ENCODE measurements around the gene PYGB. TPM values are rescaled to one million over a fixed set of nuclear protein-coding genes. Genes with fewer than 3 reads are reported as not detected.

Gene PYGB
- total RNA-seq, 1 donor, result 194 TPM

GRCh38 chr20:25319241-25320034 is 71.6 kb downstream of the PYGB start:
- Histone ChIP-seq H3K79me2 (ENCODE audit: insufficient read depth, low read length) (peaks cover 21% of the 10 kb centered on the region), H3K27me3 (ENCODE audit: insufficient read depth, low read length) (no peaks in the 10 kb centered on the region), H3K36me3 (ENCODE audit: insufficient read depth, low read length) (peaks cover 11% of the 10 kb centered on the region), H3K4me3 (ENCODE audit: insufficient read depth, low read length) (no peak overlapping the region), H3K4me2 (ENCODE audit: insufficient read depth, low read length) (no peak overlapping the region), H3K9me3 (ENCODE audit: low read depth, low read length) (no peaks in the 10 kb centered on the region), H3K4me1 (ENCODE audit: insufficient read depth, low read length) (peaks cover 14% of the 10 kb centered on the region), H3K27ac (ENCODE audit: low read depth, low read length) (no peak overlapping the region), H4K20me1 (ENCODE audit: insufficient read depth, low read length) (peaks cover 5% of the 10 kb centered on the region), H2AFZ (ENCODE audit: low read length) (no peak overlapping the region)
- peak; percentile 45 for DNase-seq (ENCODE audit: insufficient read length, low spot score, missing footprints)
- no peak for TF ChIP-seq CTCF (IDR thresholded peaks at IDR 0.05; ENCODE audit: extremely low read depth, low read depth, low read length)

GRCh38 chr20:25320035-25320800 is 72.3 kb downstream of the PYGB start:
- DNase-seq (ENCODE audit: insufficient read length, low spot score, missing footprints), result peak; percentile 23
- no peak for TF ChIP-seq CTCF (IDR thresholded peaks at IDR 0.05; ENCODE audit: extremely low read depth, low read depth, low read length)
- H3K36me3 ChIP-seq (ENCODE audit: insufficient read depth, low read length), result peaks cover 8% of the 10 kb centered on the region
- no peak overlapping the region for H2AFZ ChIP-seq (ENCODE audit: low read length)
- H3K4me1 ChIP-seq (ENCODE audit: insufficient read depth, low read length), result peaks cover 8% of the 10 kb centered on the region
- no peaks in the 10 kb centered on the region for H3K9me3 ChIP-seq (ENCODE audit: low read depth, low read length)
- no peak overlapping the region for H3K4me2 ChIP-seq (ENCODE audit: insufficient read depth, low read length)
- peaks cover 25% of the 10 kb centered on the region for H3K79me2 ChIP-seq (ENCODE audit: insufficient read depth, low read length)
- H3K27ac ChIP-seq (ENCODE audit: low read depth, low read length), result no peak overlapping the region
- no peak overlapping the region for H3K4me3 ChIP-seq (ENCODE audit: insufficient read depth, low read length)
- peaks cover 5% of the 10 kb centered on the region for H4K20me1 ChIP-seq (ENCODE audit: insufficient read depth, low read length)
- no peaks in the 10 kb centered on the region for H3K27me3 ChIP-seq (ENCODE audit: insufficient read depth, low read length)

- Histone ChIP-seq H3K9me3 (ENCODE audit: low read depth, low read length) (no peaks in the 10 kb centered on the region), H3K4me2 (ENCODE audit: insufficient read depth, low read length) (no peak overlapping the region), H3K27ac (ENCODE audit: low read depth, low read length) (peak overlapping the region; percentile 25), H3K4me1 (ENCODE audit: insufficient read depth, low read length) (no peaks in the 10 kb centered on the region), H3K27me3 (ENCODE audit: insufficient read depth, low read length) (no peaks in the 10 kb centered on the region), H2AFZ (ENCODE audit: low read length) (no peak overlapping the region), H3K4me3 (ENCODE audit: insufficient read depth, low read length) (no peak overlapping the region), H3K36me3 (ENCODE audit: insufficient read depth, low read length) (peaks cover 8% of the 10 kb centered on the region), H4K20me1 (ENCODE audit: insufficient read depth, low read length) (peaks cover 5% of the 10 kb centered on the region), H3K79me2 (ENCODE audit: insufficient read depth, low read length) (peaks cover 29% of the 10 kb centered on the region)
- no peak for TF ChIP-seq CTCF (IDR thresholded peaks at IDR 0.05; ENCODE audit: extremely low read depth, low read depth, low read length)
- DNase-seq (ENCODE audit: insufficient read length, low spot score, missing footprints), result peak; percentile 60
These were observed 73.5 kb downstream of the PYGB start for GRCh38 chr20:25321262-25321831.

GRCh38 chr20:25321991-25322390 is 74.1 kb downstream of the PYGB start:
- H3K79me2 ChIP-seq (ENCODE audit: insufficient read depth, low read length), result peaks cover 31% of the 10 kb centered on the region
- H3K4me1 ChIP-seq (ENCODE audit: insufficient read depth, low read length), result no peaks in the 10 kb centered on the region
- no peak for TF ChIP-seq CTCF (IDR thresholded peaks at IDR 0.05; ENCODE audit: extremely low read depth, low read depth, low read length)
- no peaks in the 10 kb centered on the region for H3K9me3 ChIP-seq (ENCODE audit: low read depth, low read length)
- H3K4me3 ChIP-seq (ENCODE audit: insufficient read depth, low read length), result no peak overlapping the region
- peaks cover 5% of the 10 kb centered on the region for H4K20me1 ChIP-seq (ENCODE audit: insufficient read depth, low read length)
- H3K4me2 ChIP-seq (ENCODE audit: insufficient read depth, low read length), result no peak overlapping the region
- H3K27ac ChIP-seq (ENCODE audit: low read depth, low read length), result no peak overlapping the region
- no peak overlapping the region for H2AFZ ChIP-seq (ENCODE audit: low read length)
- H3K36me3 ChIP-seq (ENCODE audit: insufficient read depth, low read length), result peaks cover 8% of the 10 kb centered on the region
- DNase-seq (ENCODE audit: insufficient read length, low spot score, missing footprints), result no peak
- H3K27me3 ChIP-seq (ENCODE audit: insufficient read depth, low read length), result no peaks in the 10 kb centered on the region
